ENCODE measurements around the gene SLC5A4.
"Not testable (repeated sequence)": the region's sequence is repeated elsewhere in the genome, so short reads cannot be mapped to it uniquely, and the experiment has no call there.

The SLC5A4 gene

DNA sequence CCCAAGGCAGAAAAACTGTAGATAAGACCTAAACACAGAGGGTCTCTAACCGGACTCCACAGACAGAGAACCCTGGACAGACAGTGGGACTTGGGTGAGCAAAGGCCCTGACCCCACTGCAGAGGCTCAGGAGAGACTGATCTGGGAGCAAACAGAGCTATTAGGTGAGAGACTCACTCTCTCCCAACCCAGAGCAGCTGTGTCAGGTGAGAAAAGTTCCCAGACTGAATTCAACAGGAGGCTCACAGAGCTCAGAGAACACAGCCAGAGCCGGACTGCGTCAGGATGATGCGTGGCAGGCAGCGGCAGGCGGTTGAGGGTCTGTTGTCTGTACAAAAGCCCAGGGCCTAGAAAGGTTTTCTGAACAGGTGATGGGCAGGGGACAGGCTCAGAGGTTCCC lies 55.8 kb downstream of the SLC5A4 start:
- no peak for DNase-seq

DNA sequence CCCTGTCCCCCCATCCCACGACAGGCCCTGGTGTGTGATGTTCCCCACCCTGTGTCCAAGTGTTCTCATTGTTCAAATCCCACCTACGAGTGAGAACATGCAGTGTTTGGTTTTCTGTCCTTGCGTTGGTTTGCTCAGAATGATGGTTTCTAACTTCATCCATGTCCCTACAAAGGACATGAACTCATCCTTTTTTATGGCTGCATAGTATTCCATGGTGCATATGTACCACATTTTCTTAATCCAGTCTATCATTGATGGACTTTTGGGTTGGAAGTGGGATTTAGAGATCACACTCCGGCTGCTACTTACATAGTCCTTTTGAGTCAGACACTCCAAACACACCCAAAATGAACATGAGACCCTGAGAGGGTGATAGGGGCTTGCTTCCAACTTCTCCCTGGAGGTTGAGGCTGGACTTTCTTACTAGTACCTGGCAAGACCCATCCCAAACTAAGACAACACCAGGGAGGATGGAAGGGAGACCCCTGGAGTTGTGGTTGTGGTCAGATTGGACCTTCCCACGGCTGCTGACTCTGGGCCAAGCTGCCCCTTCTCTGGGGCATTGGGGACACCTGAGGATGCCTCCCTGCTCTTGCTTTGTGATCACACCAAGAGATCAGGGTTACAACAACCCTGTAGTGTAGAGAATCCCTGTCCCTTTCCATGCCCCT lies 57.5 kb downstream of the SLC5A4 start:
- DNase-seq = not testable (repeated sequence)

DNA sequence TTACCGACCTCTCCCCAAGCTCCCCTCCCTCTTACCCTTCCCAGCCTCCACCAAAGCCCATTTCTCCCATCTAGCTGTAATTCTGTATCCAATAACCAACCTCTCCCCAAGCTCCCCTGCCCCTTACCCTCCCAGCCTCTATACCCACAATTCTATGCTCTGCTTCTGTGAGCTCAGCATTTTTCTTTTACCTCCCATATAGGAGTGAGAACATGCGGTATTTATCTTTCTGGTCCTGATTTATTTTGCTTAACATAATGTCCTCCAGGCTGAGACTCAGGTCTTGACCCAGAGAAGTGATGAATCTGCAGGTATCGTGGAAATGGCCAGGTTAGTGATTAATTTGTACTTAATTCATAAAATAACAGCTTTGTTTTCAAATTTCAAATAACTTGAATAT lies 59.2 kb downstream of the SLC5A4 start:
- not testable (repeated sequence) for DNase-seq

DNA sequence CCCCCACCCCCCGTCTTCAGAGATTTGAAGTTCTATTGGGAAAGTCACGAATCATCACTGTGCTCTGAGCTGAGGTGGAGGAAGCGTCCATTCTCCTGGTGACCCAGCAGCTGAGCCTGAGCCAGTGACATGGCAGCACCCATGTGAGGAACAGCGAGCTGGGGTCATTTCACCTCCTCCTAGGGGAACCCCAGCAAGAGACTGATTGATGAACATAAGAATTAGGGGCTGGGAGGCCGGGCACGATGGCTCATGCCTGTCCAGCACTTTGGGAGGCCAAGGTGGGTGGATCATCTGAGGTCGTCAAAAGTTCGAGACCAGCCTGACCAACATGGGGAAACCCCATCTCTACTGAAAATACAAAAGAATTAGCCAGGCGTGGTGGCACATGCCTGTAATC lies 61.8 kb downstream of the SLC5A4 start:
- DNase-seq = not testable (repeated sequence)

DNA sequence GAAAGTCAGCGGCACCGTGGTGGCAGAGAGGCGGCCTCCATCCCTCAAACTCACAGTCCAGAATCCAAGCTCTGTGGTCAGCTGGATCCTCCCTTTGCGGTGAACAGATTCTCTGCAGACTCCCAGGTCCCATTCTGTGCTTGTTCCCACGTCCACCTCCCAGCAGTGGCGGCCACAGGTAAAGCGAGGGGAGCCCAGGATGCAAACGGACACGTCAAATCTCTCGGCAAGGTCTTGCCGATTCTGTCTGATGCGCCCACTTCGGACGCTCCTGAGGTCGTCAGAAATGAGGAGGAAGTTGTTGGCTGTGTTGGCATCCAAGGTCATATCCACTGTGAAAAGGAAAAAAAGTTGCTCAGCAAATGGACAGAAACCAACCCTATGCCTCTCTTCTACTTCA lies 64.1 kb downstream of the SLC5A4 start:
- not testable (repeated sequence) for DNase-seq

DNA sequence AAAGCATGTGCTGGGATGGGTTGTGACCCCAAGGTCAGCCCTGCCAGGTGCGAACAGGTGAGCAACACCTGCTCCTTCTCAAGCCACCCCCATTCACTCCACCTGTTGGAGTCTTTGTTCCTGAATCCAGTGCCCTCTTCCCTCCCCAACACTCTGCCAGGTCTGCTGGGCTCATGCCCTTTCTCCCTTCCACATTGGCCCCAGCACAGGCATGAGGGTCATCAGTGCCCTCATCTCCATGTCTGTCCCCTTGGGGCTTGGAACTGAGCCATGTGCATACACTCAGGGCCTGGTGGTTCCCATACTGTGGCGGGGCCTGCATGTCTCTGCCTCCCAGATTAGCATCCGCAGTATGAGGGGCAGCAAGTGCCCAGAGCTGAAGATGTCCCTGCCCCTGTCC lies 69.3 kb downstream of the SLC5A4 start:
- DNase-seq = no peak

DNA sequence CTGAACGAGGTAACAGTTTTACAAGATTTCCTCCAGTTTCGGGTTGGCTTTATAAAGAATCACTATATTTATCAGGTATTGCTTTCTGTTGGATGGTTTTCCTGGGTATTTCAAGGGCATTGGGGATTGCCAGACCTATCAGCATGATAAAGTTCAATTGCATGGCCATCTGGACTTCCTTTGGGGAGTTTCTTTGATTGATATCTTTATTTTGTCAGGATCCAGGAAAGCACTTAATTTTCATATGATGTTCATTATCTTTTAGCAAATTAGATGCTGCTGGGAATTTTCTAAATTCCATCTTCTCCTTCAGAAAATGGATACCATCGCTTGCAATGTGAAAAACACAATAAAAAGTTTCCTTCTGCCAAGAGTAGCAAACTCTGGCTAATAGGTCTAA lies 71.5 kb downstream of the SLC5A4 start:
- DNase-seq = no peak

DNA sequence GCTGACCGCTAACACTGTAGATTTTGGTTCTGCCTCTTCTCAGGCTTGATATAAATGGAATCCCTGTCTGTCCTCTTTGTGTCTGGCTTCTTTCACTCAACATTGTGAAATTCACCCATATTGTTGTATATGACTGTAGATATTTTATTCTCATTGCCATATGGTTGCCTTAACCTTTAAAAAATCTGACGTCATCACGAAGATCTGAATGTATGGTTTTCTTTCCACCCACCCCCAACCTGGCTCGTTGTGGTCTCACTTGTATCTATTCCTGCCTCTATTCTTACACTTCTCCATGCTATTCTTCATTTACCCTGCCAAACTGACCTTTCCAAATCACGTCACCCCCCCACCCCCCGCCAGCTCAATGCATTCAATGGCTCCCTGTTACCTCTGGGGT lies 74.1 kb downstream of the SLC5A4 start:
- no peak for DNase-seq

DNA sequence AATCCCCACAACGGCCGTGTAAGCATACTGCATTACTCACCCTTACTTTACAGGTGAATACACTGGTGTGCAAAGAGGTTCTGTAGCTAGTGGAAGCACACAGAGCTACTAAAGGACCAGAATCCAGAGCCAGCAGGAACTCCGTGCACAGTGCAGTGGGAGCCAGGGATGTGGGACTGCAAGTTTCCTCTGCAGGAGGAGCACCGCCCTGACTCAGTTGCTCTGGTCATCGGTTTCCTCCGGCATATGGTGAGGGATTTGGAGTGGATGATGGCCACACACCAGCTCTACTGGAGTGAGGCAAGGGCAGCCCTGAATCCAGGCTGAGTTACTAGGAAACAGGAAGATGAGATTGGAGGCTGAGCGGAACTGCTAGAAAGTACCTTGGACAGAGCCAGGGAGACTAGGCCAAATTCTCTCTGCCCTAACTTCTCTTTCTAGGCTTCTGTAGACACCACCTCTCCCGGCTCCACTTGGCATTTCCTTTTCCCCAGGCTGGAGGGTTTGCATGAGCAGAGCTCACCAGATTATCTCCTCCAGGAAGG lies 77.9 kb downstream of the SLC5A4 start:
- no peak for DNase-seq

DNA sequence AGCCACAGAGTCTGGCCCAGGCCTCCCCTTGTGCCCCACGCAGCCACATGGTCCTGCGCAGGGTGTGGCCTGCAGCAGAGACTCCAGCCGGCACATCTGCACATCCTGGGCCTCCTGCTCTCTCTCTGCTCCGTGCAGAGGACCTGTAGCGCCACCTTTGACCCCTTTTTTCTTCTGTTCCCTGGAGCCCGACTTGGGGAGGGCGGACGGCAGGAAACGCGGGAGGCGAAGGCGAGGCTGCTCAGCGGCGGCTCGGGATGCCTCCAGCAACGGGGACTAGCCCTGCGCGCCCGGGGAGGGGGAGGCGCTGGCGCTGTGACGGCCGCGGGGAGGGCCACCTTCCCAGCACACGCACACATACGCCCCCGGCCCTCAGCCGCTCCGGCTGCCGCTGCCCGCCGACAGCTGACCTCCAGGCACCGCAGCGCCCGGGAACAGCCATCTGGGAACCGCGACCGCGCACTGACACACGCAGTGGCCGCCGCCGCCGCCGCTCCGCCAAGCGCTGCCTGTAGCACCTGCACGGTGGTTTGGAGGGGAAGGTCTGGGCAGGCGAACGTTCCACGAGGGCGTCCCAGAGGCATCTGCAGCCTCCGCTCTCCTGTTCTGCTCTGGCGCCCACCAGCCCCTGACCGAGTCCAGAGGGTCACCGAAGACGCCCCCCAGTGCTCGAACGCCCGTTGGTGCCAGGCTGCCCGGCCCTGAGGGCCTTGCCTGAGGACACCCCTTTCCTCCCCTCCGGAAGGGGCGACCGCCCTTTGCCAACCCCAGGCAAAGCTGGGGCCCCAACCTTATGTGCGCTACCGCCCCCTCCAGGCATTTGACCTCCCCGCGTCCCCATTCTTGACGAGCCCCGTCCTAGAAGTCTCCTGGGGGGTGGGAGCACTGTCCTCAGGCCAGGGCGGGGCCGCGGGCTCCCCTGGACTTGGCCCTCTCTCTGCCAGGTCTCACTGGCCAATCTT lies 79.2 kb downstream of the SLC5A4 start:
- DNase-seq = no peak

DNA sequence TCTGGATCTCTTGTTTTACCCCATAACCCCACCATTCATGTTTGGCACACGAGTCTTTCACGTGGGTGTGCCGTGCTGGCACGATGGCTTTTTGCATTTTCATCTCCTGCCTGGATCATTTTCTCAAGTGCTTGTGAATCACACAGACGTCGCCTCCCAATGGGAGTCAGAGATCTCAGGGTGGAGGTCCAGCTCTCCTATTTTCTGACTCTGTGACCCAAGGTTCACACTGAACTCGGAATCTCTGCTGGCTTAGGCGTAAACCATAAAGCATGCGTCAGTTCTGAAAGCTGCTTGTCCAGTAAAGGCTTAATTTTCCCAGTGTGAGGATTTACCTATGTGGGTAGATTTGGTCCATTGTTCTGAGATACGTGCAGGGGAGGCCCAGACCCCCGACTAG lies 80.0 kb downstream of the SLC5A4 start:
- no peak for DNase-seq
